GM12865 (cell line): ENCODE results near the gene ENG.

Source experiments
- DNase-seq: peaks from one replicate; pipeline ENCODE4 v3.0.0; 2010; ENCODE audit warnings: low read depth
- H3K4me3 ChIP-seq: 2 replicates; pipeline ENCODE4 v1.5.1; 2011; ENCODE audit warnings: mild to moderate bottlenecking, low read depth, low read length, control low read depth
- TF ChIP-seq, protein P1 (sequence below): IDR thresholded peaks from 2 replicates; pipeline ENCODE4 v1.5.1; 2011; ENCODE audit warnings: low read length, control low read depth, low read depth, inconsistent platforms; ENCODE audit not compliant: insufficient read depth; ENCODE audit errors: missing control alignments

ENG gene

DNA sequence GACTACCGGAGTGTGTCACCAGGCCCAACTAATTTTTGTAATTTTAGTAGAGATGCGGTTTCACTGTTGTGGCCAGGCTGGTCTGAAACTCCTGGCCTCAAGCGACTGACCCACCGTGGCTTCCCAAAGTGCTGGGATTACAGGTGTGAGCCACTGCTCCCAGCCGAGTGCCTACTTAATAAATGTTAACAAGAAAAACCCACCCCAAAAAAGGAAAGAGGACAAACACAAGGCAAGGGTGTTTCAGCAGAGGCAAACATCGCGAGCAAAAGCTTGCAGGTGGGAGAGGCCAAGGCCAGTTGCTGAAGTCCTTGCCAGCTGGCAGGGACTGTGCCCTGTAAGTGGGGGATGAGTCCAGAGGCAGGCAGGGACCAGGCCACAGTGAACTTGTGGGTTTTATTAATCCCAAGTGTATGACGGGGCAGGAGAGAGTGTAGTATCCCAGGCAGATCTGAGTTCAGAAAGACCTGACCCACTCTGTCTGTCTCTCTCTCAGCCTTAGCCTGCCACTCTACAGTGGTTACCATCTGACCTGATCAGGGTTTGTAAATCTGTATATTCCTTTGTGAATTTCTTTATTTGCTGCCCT, 58.1 kb downstream of the ENG start:
- no peak for DNase-seq
- no peak overlapping the region for H3K4me3 ChIP-seq
- TF ChIP-seq, protein P1, sequence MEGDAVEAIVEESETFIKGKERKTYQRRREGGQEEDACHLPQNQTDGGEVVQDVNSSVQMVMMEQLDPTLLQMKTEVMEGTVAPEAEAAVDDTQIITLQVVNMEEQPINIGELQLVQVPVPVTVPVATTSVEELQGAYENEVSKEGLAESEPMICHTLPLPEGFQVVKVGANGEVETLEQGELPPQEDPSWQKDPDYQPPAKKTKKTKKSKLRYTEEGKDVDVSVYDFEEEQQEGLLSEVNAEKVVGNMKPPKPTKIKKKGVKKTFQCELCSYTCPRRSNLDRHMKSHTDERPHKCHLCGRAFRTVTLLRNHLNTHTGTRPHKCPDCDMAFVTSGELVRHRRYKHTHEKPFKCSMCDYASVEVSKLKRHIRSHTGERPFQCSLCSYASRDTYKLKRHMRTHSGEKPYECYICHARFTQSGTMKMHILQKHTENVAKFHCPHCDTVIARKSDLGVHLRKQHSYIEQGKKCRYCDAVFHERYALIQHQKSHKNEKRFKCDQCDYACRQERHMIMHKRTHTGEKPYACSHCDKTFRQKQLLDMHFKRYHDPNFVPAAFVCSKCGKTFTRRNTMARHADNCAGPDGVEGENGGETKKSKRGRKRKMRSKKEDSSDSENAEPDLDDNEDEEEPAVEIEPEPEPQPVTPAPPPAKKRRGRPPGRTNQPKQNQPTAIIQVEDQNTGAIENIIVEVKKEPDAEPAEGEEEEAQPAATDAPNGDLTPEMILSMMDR: no peak

DNA sequence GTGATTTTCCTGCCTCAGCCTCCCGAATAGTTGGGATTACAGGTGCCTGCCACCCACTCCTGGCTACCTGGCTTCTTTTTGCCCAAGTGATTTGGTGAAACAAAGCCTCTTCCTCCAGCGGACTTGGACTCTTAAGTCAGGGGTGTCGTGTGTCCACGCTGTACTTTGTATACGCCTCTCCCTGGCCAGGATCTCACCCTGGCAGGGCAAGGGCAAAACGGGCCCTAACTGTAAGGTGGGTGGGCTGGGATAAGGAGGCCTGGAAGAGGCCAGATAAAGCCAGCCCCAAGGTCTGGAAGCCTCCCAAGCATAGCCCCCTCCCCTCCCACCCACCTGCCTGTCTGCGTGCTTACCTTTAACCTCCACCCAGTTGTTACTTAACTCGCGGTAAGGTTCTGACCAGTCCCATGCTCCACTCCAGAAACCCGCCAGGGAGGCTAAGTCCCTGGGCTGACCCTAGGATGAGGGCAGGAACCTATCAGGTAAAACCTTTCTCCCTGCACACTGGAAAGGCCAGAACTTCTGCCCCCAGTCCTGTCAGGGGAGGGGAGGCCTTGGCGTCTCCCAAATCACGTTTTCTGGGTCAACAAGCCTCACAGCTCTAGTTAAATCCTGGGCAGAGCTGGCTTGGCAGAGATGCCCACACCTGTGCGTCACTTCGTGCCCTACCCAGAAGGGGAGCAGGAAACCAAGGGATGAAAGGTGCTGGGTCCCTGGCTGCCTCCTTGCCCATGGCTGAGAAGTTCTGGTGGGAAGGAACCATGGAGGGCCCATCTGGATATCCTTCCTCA, 60.3 kb downstream of the ENG start:
- TF ChIP-seq, protein P1: no peak
- no peak for DNase-seq
- no peak overlapping the region for H3K4me3 ChIP-seq

DNA sequence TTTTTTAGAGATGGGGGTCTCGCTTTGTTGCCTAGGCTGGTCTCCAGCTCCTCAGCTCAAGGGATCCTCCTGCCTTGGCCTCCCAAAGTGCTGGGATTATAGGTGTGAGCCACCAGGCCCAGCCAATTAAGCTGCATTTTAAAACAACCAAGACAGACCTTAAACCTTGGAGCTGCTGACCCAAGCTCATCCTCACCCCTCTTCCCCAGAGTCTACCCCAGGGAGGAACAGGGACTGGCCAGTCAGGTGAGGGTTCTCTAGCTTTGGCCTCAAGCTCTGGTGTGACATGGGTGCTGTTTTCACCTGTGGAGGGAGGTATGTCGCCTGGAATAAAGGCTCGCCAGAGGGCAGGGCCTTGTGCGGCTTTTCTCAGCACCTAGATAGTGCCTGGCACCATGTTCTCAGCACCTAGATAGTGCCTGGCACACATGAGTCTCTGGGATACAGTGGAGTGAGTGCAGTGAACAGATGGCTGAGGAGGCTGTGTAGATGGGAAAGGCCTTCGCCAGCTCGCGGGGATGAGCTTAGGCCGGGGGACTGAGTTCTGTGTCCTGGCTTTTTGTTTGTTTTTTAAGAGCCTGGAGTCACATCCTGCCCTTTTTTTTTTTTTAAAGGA, 61.3 kb downstream of the ENG start:
- TF ChIP-seq, protein P1: no peak
- no peak overlapping the region for H3K4me3 ChIP-seq
- DNase-seq: no peak

DNA sequence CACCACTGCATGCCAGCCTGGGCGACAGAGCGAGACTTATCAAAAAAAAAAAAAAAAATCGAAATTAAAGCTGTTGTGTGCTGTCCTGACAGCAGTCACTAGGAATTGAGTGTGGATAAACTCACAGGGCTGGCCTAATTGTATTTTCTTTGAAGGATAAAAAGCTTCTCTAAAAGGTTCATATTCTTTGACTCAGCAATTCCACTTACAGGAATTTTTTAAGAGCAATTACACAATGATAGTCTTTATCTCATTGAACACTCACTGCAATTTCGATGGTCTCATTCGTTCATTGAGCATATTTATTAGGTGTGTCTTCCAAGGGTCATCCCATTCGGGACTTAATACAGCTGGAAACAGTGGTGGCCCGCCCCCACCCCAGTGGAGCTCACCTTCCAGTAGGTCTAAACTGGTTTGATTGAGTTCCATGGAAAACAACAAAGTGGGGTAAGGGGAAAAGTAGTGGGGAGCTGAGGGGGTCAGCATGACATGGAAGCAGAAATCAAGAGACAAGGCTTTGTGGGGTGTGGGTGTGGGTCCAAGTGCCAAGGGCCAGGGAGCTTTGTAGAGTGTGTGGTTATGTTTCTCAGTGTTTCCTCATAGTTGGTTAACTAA, 61.9 kb downstream of the ENG start:
- TF ChIP-seq, protein P1: no peak
- no peak for DNase-seq

DNA sequence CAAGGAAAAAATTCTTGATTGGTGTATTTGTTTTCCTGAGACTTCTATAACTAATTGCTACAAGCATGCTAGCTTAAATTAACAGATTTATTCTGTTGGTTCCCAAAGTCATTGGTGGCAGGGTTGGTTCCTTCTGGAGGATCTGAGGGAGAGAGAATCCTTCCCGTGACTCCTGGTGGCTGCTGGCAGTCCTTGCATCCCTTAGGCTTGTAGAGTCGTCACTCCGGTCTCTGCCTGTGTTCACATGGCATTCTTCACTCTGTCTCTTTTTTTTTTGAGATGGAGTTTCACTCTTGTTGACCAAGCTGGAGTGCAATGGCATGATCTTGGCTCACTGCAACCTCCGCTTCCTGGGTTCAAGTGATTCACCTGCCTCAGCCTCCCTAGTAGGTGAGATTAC, 63.4 kb downstream of the ENG start:
- TF ChIP-seq, protein P1: no peak
- no peak overlapping the region for H3K4me3 ChIP-seq
- DNase-seq: no peak

More for the DNA sequence above, 61.9 kb downstream of the ENG start:
- H3K4me3 ChIP-seq: no peak overlapping the region

DNA sequence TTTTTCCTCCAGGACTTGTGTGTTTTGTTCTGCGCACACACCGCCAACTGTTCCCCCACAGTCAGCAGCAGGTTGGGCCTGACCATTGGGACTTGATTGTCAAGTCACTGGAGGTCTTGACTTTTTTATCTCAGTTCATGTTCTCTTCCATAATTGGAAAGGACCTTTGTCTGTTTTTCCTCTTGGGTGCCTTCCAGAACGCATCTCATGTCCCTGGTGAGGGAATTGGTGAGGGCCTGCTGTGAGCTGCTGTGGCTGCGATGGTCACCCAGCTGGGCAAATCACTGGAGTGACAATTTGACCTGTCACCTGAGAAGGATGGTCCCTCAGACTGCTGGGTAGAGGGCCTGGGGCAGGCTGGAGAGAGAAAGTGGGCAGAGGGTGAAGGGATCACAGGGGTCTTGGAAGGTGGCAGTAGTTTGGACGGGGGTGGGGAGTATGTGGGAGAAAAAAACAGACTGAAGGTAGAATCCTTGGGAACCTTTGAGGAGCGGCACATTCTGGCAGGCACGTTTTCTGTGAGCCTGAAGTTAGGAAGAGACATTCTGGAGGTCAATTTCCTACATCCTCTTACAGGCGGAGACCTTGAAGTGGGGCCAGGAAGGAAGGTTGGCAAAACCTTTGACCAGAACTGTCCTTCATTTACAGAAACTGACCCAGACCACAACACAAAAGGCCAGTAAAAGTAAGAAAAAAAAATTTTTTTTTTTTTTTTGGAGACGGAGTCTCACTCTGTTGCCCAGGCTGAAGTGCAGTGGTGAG, 64.2 kb downstream of the ENG start:
- H3K4me3 ChIP-seq: no peak overlapping the region
- no peak for DNase-seq
- TF ChIP-seq, protein P1: no peak
